ENCODE results near the gene MAPK8IP3.

DNA sequence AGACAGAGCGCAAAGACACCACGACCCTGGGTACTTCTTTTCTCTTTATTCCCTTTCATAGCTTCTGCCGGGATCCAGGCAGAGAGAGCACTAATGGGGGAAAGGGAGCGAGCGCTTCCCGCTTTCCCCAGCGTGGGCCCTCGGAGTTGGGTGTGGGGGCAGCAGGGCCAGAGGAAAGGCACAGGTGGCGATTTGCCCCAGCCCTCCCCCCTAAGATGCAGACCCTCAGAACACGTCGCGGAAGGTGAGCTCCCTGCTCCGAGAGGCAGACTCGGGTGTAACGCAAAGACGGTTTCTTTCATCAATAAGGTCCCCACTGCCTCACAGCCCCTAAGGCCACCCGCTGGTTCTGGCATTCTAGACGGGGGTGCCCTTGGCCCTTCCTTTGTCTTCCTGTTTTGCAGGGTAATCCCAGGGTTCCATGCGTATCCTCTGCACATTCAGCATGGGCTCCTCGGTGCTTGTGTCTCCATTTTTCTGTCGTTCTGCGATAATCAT is 65.9 kb downstream of the MAPK8IP3 start:
- TF ChIP-seq, protein P1, sequence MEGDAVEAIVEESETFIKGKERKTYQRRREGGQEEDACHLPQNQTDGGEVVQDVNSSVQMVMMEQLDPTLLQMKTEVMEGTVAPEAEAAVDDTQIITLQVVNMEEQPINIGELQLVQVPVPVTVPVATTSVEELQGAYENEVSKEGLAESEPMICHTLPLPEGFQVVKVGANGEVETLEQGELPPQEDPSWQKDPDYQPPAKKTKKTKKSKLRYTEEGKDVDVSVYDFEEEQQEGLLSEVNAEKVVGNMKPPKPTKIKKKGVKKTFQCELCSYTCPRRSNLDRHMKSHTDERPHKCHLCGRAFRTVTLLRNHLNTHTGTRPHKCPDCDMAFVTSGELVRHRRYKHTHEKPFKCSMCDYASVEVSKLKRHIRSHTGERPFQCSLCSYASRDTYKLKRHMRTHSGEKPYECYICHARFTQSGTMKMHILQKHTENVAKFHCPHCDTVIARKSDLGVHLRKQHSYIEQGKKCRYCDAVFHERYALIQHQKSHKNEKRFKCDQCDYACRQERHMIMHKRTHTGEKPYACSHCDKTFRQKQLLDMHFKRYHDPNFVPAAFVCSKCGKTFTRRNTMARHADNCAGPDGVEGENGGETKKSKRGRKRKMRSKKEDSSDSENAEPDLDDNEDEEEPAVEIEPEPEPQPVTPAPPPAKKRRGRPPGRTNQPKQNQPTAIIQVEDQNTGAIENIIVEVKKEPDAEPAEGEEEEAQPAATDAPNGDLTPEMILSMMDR (IDR thresholded peaks at IDR 0.05) = no peak
- TF ChIP-seq POLR2A (IDR thresholded peaks at IDR 0.05) (no peak), EP300 (IDR thresholded peaks at IDR 0.05) (no peak)

All from suprapubic skin (tissue), 3 donors.